ENCODE data around the gene ADGRL3.

ADGRL3 gene

DNA sequence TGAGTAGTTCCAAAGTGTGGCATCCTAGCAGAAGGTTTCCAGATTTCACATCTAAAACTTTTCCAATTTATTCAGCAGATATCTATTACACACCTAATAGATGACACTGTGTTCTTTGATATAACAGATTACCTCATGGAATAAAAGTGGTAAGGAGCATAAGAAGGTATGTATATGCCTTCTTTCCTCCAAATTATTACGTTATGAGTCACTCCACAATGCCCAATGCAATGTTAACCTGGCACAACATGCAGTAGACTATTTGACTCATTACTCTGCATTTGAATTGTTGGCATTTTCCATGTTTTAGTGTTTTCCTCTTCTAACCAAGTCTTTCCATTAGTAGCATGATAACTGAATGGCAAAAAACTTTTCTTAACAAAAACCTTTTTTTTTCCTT lies 383.6 kb downstream of the ADGRL3 start:
- TF ChIP-seq Cebpa-rat (IDR thresholded peaks at IDR 0.05): no peak
- Histone ChIP-seq H3K4me2 (no peak overlapping the region), H3K9ac (no peak overlapping the region), H3K36me3 (no peaks in the 10 kb centered on the region), H4K20me1 (no peaks in the 10 kb centered on the region), H3K4me1 (no peaks in the 10 kb centered on the region), H3K9me3 (no peaks in the 10 kb centered on the region), H3K4me3 (no peak overlapping the region), H3K27ac (no peak overlapping the region), H3K27me3 (no peaks in the 10 kb centered on the region)

DNA sequence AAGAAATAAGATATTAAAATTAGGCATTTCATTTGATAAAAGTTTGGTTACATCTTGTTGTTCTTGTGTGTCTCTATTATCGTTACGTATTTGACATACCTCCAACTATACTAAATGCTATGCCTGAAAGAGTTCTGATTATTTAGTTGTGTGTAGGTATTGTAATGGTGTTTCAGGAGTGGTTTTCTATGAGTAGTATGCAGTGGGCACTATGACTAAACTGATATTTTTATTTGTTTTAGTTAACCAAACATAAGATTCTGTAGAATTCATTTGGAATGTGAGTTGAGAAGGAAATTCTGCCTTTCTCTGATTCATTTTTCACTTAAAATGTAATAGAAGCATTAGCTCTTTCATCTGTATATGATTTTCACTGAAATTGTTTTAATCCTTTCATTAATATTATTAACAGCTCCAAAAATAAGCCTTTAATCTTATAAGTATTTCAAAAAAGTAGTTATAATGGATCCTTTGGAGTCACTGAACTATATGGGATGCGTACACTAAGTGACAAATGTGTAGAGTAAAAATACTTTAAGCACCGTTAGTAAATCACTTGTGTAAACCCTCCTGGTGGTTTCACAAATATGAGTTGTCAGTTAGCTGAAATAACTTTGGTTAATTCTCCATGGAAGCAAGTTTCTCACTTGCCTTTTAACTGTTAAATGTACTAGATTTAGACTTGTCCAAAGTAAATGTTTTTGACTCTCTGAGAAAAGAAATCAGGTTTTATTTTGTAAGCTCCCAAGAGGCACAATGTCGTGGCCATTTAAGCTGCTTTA lies 388.7 kb downstream of the ADGRL3 start:
- Histone ChIP-seq H3K4me1 (no peaks in the 10 kb centered on the region), H3K27me3 (no peaks in the 10 kb centered on the region), H3K4me2 (no peak overlapping the region), H3K9ac (no peak overlapping the region), H3K27ac (no peak overlapping the region), H3K4me3 (no peak overlapping the region), H3K36me3 (no peaks in the 10 kb centered on the region), H3K9me3 (no peaks in the 10 kb centered on the region), H4K20me1 (no peaks in the 10 kb centered on the region)
- TF ChIP-seq Cebpa-rat (IDR thresholded peaks at IDR 0.05): no peak

DNA sequence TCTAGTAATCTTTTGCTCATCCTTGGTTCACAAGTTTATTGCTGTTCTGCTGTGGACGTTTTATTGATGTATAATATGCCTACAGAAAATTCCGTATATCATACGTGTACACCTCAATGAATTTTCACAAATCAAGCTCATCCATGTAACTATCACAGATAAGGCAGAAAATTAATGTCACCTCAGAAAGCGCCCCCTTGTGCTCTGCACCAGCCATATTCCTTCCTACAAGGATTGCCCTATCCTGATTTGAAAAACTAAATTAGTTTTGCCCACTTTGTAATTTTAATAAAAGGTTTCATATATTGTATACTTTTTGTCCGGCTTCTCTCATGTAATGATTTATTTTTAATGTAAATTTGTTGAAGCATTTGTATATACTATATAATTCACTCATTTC lies 390.8 kb downstream of the ADGRL3 start:
- no peak overlapping the region for H3K9ac ChIP-seq
- no peak for TF ChIP-seq Cebpa-rat (IDR thresholded peaks at IDR 0.05)

DNA sequence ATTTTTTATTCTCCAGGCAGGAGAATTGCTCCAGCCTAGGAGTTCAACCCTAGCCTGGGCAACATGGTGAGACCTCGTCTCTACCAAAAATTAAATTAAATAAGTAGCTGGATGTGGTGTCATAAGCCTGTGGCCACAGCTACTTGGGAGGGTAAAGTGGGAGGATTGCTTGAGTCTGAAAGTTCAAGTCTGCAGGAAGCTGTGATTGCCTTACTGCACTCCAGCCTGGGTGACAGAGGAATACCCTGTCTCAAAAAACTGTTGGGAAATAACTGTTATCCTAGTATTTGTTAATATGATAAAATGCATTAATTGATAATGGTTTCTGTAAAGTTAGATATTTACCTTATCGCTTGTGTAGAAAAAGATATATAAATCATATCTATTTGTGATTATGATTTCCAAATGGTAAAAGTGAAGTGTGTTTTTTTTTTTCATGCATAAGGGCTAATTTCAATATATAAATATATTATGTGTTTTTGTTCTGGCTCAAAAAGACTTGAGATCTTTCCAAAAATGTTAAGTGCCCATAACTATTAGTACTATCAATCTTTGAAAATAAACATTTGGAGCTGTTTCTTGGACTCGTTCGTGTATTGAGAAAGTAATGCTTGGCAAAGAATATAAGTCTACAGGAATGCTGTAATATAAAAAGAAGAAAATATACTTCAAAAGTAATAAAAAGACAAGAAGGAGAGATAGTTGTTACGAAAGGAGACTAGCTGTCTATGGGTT lies 396.6 kb downstream of the ADGRL3 start:
- no peak for TF ChIP-seq Cebpa-rat (IDR thresholded peaks at IDR 0.05)
- no peak overlapping the region for H3K27ac ChIP-seq
- H3K4me1 ChIP-seq: no peaks in the 10 kb centered on the region
- H4K20me1 ChIP-seq: no peaks in the 10 kb centered on the region
- no peak overlapping the region for H3K9ac ChIP-seq
- H3K36me3 ChIP-seq: no peaks in the 10 kb centered on the region
- H3K4me3 ChIP-seq: no peak overlapping the region
- no peak overlapping the region for H3K4me2 ChIP-seq
- H3K9me3 ChIP-seq: no peaks in the 10 kb centered on the region
- no peaks in the 10 kb centered on the region for H3K27me3 ChIP-seq

More for the DNA sequence above, 390.8 kb downstream of the ADGRL3 start:
- no peak overlapping the region for H3K4me2 ChIP-seq
- H3K9me3 ChIP-seq: no peaks in the 10 kb centered on the region
- H3K4me3 ChIP-seq: no peak overlapping the region
- no peaks in the 10 kb centered on the region for H3K4me1 ChIP-seq
- no peaks in the 10 kb centered on the region for H3K36me3 ChIP-seq
- no peak overlapping the region for H3K27ac ChIP-seq
- no peaks in the 10 kb centered on the region for H4K20me1 ChIP-seq
- no peaks in the 10 kb centered on the region for H3K27me3 ChIP-seq

DNA sequence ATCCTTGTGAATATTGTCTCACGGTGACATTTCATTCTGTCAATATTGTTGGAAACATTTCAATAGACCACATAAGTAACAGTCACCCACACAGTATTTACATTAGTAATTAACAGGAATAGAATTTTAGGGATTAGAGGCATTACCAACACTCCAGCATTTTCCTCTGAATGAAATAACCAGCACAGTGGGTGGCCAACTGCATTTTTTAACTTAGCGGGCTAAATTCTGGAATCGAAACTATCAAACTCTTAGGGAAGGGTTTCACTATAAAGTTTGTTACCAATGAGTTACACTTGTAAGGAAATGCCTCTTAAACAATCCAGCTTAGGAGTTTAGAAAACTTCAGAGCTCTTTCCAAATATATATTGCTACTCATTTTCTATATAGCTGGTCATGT lies 403.0 kb downstream of the ADGRL3 start:
- Histone ChIP-seq H4K20me1 (no peaks in the 10 kb centered on the region), H3K36me3 (no peaks in the 10 kb centered on the region), H3K4me2 (no peak overlapping the region), H3K27ac (no peak overlapping the region), H3K4me3 (no peak overlapping the region), H3K9me3 (no peaks in the 10 kb centered on the region), H3K4me1 (no peaks in the 10 kb centered on the region), H3K27me3 (no peaks in the 10 kb centered on the region), H3K9ac (no peak overlapping the region)
- no peak for TF ChIP-seq Cebpa-rat (IDR thresholded peaks at IDR 0.05)

DNA sequence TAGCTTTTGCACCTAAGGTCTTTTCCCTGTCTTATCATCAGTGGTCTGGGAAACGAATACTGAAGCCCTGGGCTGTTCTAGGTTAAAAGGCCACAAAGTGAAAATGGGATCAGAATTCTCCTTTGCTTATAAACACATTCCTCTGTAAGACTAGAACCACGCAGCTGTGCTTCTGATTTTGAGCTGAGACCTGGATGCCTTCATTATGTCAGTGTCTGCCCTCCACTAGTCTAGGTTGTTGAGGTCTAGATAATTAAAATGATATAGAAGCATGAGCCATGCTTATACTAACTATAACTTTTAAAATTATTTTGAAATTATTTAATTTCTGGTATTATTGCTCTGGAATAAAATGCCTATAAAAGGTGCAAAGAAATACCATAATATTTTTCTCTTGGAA lies 403.9 kb downstream of the ADGRL3 start:
- H3K4me1 ChIP-seq: no peaks in the 10 kb centered on the region
- H4K20me1 ChIP-seq: no peaks in the 10 kb centered on the region
- H3K4me3 ChIP-seq: no peak overlapping the region
- H3K27me3 ChIP-seq: no peaks in the 10 kb centered on the region
- no peaks in the 10 kb centered on the region for H3K36me3 ChIP-seq
- no peak for TF ChIP-seq Cebpa-rat (IDR thresholded peaks at IDR 0.05)
- H3K27ac ChIP-seq: no peak overlapping the region
- no peaks in the 10 kb centered on the region for H3K9me3 ChIP-seq
- H3K9ac ChIP-seq: no peak overlapping the region
- no peak overlapping the region for H3K4me2 ChIP-seq

DNA sequence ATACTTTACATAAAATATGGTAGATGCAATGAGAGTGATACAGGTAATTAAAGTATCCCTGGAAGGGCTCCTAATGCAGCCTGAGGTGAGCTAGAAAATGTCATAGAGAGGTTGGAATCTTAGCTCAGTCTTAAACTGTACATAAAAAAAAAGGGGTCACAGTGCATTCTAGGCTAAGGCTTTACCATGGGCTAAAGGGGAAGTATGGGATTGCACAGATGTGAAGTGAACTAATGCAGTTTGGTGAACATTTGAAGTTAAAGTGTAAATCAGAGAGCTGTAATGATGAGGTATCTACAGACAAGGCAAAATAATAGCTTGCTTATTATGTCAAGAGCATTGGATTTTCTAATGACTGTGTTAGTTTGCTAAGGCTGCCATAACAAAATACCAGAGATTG lies 405.9 kb downstream of the ADGRL3 start:
- H3K9ac ChIP-seq: no peak overlapping the region
- H3K36me3 ChIP-seq: no peaks in the 10 kb centered on the region
- no peaks in the 10 kb centered on the region for H3K9me3 ChIP-seq
- H3K4me2 ChIP-seq: no peak overlapping the region
- TF ChIP-seq Cebpa-rat (IDR thresholded peaks at IDR 0.05): no peak
- no peaks in the 10 kb centered on the region for H3K4me1 ChIP-seq
- no peak overlapping the region for H3K27ac ChIP-seq
- H3K27me3 ChIP-seq: no peaks in the 10 kb centered on the region
- no peaks in the 10 kb centered on the region for H4K20me1 ChIP-seq
- H3K4me3 ChIP-seq: no peak overlapping the region

DNA sequence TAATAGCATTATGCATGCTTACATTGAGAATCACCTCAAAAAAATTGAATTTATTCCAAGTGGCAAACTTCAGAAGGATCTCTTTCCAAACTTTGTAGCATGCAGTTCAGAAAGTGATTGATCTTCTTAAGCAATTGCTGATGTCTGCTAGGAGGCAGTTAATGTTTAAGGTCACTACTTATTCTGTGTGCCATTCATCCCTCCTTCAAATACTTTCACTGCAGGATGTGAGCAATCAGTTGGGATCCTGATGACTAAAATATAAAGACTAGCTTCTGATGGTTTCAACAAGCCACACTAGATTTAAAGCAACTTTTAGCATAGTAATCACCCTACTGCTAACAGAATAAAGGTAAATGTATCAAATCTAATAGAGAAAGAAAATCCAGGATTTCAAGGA lies 414.1 kb downstream of the ADGRL3 start:
- H3K9me3 ChIP-seq: no peaks in the 10 kb centered on the region
- no peaks in the 10 kb centered on the region for H3K36me3 ChIP-seq
- no peak overlapping the region for H3K27ac ChIP-seq
- no peak overlapping the region for H3K4me2 ChIP-seq
- no peak overlapping the region for H3K4me3 ChIP-seq
- no peak overlapping the region for H3K9ac ChIP-seq
- no peak for TF ChIP-seq Cebpa-rat (IDR thresholded peaks at IDR 0.05)
- no peaks in the 10 kb centered on the region for H4K20me1 ChIP-seq
- H3K27me3 ChIP-seq: no peaks in the 10 kb centered on the region
- no peaks in the 10 kb centered on the region for H3K4me1 ChIP-seq

DNA sequence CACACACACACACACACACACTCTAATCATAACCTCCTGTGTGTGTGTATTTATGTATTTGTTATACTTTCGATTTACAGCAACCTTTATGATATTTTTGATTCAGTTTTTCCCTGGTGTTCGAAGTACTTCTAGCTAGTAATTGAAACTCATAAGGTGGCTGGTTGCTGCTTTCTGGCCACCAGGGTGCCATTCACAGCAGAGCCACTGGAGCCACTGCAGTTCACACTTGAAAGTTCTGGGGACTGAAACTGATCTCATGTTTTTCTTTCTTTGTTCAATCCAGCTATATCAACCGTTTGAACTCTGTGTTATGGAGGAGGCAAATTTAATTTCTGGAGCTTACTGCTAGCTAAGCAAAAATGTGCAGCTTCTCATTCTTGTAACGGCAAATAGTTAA lies 419.4 kb downstream of the ADGRL3 start:
- Histone ChIP-seq H3K4me2 (no peak overlapping the region), H3K27ac (no peak overlapping the region), H3K4me1 (no peaks in the 10 kb centered on the region), H3K27me3 (no peaks in the 10 kb centered on the region), H3K9me3 (no peaks in the 10 kb centered on the region), H3K9ac (no peak overlapping the region), H3K36me3 (no peaks in the 10 kb centered on the region), H4K20me1 (no peaks in the 10 kb centered on the region), H3K4me3 (no peak overlapping the region)
- no peak for TF ChIP-seq Cebpa-rat (IDR thresholded peaks at IDR 0.05)

DNA sequence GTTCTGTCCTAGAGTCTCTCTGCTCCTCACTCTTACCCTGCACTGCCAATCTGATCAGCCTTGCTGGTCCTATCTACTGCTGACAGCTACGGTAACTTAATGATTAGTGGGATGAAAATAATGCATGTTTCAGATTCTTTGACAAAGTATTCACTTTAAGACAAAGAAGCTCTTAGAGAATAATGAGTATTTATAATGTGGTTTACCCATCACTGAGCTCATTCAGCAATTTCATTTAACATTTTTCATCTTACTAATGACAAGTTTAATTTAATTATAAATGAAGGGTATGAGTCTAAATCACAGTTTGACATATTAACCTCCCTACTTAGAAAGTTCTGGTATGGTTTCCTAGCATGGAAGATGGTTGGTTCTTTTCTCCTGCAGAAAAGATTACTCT lies 428.2 kb downstream of the ADGRL3 start:
- Histone ChIP-seq H3K9me3 (no peaks in the 10 kb centered on the region), H3K27me3 (no peaks in the 10 kb centered on the region), H3K4me1 (no peaks in the 10 kb centered on the region), H3K9ac (no peak overlapping the region), H4K20me1 (no peaks in the 10 kb centered on the region), H3K36me3 (no peaks in the 10 kb centered on the region), H3K4me2 (no peak overlapping the region), H3K27ac (no peak overlapping the region), H3K4me3 (no peak overlapping the region)
- TF ChIP-seq Cebpa-rat (IDR thresholded peaks at IDR 0.05): no peak

All from BLaER1 (cell line).